ENCODE results near the gene SH3GL1. TPM values are rescaled to one million over a fixed set of nuclear protein-coding genes. Genes with fewer than 3 reads are reported as not detected.
A peak's percentile ranks its signal among the peaks of the same experiment; 100 is the strongest.

SH3GL1 gene
- total RNA-seq, 2 donors from 2014 or later: 35.4 to 54.7 TPM

DNA sequence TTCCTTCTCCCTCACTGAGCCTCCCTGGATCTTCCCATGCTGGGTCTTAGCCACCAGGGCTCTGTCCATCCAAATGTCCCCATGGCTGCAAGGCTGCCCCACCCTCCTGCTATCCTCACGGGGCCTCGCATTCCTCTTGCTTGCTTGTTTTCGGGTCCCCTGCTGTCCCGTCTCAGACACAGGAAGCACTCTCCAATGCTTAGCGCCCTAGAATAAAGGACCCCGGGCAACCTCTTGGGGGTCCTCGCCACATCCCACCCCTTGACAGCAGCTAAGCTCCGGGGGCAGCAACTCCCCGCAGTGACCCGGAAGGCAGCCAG, 23.7 kb downstream of the SH3GL1 start:
- H3K27me3 ChIP-seq (replicated peaks; ENCODE audit: insufficient read depth): no peaks in the 10 kb centered on the region
- no peak overlapping the region for H3K4me3 ChIP-seq
- peaks cover 43% of the 10 kb centered on the region for H3K4me1 ChIP-seq (replicated peaks)
- whole genome bisulfite sequencing: 59% methylated on average over 10 of the region's 10 CpGs
- TF ChIP-seq POLR2A (IDR thresholded peaks at IDR 0.05) (no peak), POLR2AphosphoS5 (IDR thresholded peaks at IDR 0.05) (no peak)
- TF ChIP-seq, protein P1, sequence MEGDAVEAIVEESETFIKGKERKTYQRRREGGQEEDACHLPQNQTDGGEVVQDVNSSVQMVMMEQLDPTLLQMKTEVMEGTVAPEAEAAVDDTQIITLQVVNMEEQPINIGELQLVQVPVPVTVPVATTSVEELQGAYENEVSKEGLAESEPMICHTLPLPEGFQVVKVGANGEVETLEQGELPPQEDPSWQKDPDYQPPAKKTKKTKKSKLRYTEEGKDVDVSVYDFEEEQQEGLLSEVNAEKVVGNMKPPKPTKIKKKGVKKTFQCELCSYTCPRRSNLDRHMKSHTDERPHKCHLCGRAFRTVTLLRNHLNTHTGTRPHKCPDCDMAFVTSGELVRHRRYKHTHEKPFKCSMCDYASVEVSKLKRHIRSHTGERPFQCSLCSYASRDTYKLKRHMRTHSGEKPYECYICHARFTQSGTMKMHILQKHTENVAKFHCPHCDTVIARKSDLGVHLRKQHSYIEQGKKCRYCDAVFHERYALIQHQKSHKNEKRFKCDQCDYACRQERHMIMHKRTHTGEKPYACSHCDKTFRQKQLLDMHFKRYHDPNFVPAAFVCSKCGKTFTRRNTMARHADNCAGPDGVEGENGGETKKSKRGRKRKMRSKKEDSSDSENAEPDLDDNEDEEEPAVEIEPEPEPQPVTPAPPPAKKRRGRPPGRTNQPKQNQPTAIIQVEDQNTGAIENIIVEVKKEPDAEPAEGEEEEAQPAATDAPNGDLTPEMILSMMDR (IDR thresholded peaks at IDR 0.05): no peak
- H3K27ac ChIP-seq: no peak overlapping the region
- no peaks in the 10 kb centered on the region for H3K36me3 ChIP-seq
- no peak for DNase-seq (ENCODE audit: low spot score)
- H3K9me3 ChIP-seq: no peaks in the 10 kb centered on the region
- intact Hi-C loops (cut with DNase I): no loop called here

DNA sequence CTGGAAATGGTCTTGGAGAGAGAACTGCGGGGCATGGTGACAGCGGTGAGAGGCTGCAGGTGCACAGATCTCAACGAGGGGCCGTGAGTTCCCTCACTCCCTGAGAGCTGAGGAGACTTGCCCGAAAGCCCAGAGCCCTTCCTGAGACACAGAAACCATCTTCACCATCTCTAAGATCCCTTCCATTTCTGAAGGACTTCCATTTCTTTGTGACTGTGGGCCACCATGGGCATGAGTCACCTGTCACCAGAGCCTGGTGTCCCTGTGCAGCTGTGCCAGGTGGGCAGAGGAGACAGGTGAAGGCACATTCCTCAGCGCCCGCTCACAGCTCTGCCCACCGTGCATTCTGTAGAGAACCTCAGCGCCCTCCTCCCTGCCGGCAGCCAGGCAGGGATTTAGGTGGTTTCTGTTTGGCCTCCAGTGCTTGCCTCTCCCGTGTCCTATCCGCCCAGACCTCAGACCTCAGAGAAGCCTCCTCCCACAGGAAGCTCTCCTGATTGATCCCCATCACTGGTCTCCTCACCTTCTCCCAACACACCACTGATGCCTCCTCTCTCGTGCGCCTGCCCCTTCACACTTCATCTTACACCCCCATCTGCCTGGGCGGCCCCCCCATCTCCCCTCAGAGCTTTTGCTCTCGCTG, 24.2 kb downstream of the SH3GL1 start:
- Histone ChIP-seq H3K27me3 (replicated peaks; ENCODE audit: insufficient read depth) (no peaks in the 10 kb centered on the region), H3K4me3 (no peak overlapping the region), H3K27ac (peak overlapping the region in 1 of 2 donors; percentile 22), H3K9me3 (no peaks in the 10 kb centered on the region), H3K36me3 (no peaks in the 10 kb centered on the region), H3K4me1 (replicated peaks) (peaks cover 48% of the 10 kb centered on the region)
- TF ChIP-seq POLR2AphosphoS5 (IDR thresholded peaks at IDR 0.05) (no peak), POLR2A (IDR thresholded peaks at IDR 0.05) (no peak)
- TF ChIP-seq, protein P1 (IDR thresholded peaks at IDR 0.05): no peak
- DNase-seq (ENCODE audit: low spot score): no peak
- WGBS: 51% methylated on average over 16 of the region's 16 CpGs
- intact Hi-C loops (cut with DNase I): no loop called here

DNA sequence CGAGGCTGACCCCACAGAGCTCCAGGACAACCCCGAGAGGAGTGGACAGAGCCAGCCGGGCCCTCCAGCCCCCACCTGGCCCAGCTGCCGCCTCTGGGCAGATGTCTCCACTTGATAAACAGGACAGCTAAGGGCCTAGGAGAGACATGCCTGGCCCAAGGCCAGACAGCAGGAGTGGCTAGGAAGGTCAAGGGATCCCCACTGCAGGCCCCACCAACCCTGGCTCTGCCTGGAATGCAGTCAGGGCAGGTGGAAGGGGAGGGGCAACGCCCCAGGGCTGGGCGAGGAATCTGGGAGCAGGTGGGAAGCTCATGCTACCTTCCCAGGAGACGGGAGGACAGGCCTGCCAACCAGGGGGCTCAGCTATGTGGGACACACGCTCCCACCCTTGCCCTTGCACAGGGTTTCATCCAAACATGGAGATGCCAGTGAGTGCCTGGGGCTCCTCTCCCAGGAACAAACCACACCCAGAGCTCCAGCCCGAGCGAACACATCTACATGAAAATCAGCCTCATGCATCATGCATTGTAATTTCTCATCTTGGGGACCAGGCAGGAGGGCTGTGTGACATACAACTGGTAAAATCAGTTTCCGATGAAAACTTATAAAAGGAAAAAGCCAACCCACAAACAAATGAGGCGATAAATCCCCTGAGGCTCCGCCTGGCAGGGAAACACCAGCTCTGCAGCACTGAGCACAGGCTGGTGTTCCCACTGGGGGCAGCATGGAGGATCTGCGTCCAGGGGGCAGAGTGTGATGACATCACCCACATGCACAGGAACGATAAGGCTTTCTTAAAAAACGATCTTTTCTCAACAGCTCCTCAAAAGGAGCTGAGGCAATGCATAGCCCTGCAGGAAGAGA, 25.0 kb downstream of the SH3GL1 start:
- no peaks in the 10 kb centered on the region for H3K27me3 ChIP-seq (replicated peaks; ENCODE audit: insufficient read depth)
- H3K4me3 ChIP-seq: no peak overlapping the region
- TF ChIP-seq, protein P1 (IDR thresholded peaks at IDR 0.05): peak in 2 of 4 experiments; percentile 19 to 34
- no peak for TF ChIP-seq POLR2A (IDR thresholded peaks at IDR 0.05)
- TF ChIP-seq POLR2AphosphoS5 (IDR thresholded peaks at IDR 0.05): no peak
- no peaks in the 10 kb centered on the region for H3K9me3 ChIP-seq
- no peaks in the 10 kb centered on the region for H3K36me3 ChIP-seq
- WGBS: 28% methylated on average over 16 of the region's 16 CpGs
- H3K4me1 ChIP-seq (replicated peaks): peaks cover 46% of the 10 kb centered on the region
- DNase-seq (ENCODE audit: low spot score): no peak
- intact Hi-C loops (cut with DNase I): no loop called here
- peak overlapping the region; percentile 61 to 70 for H3K27ac ChIP-seq

GRCh38 chr19:4374498-4375163, 25.7 kb downstream of the SH3GL1 start:
- Histone ChIP-seq H3K27me3 (replicated peaks; ENCODE audit: insufficient read depth) (no peaks in the 10 kb centered on the region), H3K4me3 (no peak overlapping the region), H3K36me3 (no peaks in the 10 kb centered on the region), H3K9me3 (no peaks in the 10 kb centered on the region), H3K4me1 (replicated peaks) (peaks cover 45% of the 10 kb centered on the region), H3K27ac (peak overlapping the region; percentile 61 to 70)
- TF ChIP-seq POLR2A (IDR thresholded peaks at IDR 0.05) (no peak), POLR2AphosphoS5 (IDR thresholded peaks at IDR 0.05) (no peak)
- TF ChIP-seq, protein P1 (IDR thresholded peaks at IDR 0.05): no peak
- intact Hi-C loops (cut with DNase I): no loop called here
- no peak for DNase-seq (ENCODE audit: low spot score)
- 54% methylated on average over 26 of the region's 27 CpGs for WGBS

Data from prostate gland (tissue), 2 donors.